ENCODE results near the gene GPR22.

The GPR22 gene

DNA sequence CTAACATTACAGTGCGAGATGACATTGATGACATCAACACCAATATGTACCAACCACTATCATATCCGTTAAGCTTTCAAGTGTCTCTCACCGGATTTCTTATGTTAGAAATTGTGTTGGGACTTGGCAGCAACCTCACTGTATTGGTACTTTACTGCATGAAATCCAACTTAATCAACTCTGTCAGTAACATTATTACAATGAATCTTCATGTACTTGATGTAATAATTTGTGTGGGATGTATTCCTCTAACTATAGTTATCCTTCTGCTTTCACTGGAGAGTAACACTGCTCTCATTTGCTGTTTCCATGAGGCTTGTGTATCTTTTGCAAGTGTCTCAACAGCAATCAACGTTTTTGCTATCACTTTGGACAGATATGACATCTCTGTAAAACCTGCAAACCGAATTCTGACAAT lies 4.3 kb downstream of the GPR22 start:
- DNase-seq (ENCODE audit: low read depth in 2 of 2) = no peak

DNA sequence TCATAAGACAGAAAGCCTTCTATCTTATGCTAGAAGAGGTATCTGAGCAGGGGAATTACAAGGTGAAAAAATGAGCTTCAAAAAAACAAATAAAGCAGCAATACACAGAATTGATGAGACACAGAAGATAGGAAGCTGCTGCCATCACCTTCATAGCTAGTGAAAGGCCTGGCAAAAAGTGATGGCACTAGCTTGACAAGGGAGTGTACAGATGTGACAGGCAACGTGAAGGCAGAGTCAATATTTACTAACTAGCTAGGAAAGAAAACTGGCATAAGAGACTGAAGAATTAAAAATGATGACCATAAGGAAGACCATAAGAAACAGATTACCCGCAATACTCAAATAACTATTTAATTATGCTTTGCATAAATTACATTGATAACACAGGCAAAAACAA lies 9.4 kb downstream of the GPR22 start:
- DNase-seq (ENCODE audit: low read depth in 2 of 2) = no peak

DNA sequence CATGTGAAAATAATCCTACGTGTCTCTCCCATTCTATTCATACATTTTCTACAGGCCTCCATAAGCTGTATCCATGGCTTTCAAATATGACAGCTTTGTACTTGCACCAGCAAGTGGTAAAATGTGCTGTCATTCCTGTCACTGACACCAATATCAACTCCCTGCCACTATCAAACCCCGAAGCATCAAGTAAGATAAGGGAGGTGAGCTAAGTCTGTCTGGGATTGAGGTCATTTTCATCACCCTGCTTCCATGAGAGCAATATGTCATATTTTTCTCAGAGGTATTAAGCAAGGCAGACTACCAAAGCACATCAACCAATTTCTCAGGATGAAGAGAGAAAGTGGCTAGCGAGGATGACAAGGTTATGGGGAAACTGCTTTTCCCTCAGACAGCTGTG lies 11.1 kb downstream of the GPR22 start:
- no peak for DNase-seq (ENCODE audit: low read depth in 2 of 2)

DNA sequence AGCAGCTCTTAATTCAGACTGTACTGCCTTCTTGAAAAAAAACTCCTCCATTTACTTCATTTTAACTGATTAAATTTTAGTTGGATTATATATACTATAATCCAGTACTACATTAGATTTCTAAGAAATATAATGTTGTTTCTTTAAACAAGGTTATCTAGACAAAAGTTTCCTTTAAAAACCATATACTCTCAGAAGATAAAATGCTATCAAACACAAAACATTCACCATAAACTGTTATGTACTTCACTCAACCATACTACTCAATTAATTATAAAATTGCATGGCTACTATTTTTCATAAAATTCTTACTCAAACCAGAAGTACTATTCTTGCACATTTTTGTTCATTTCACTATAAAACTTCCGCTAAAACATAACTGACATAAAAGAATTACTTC lies 12.7 kb downstream of the GPR22 start:
- no peak for DNase-seq (ENCODE audit: low read depth in 2 of 2)

DNA sequence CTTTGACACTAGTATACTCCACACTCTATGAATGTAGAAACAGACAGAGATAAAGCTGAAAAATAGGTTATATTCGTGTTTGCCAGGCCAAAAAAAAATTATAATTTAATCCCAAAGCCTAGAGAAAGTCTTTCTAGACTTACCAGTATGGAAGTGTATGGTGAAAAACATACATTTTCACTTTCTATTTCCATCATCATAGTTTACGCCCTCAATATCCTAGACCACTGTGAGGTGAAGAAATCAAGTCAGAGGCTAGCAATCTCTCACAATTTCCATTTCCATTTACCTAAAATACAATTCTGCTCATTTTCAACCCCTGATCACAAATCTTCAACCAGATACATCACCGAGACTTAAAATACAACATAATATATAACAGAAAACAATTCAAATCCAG lies 16.2 kb downstream of the GPR22 start:
- no peak for DNase-seq (ENCODE audit: low read depth in 2 of 2)

DNA sequence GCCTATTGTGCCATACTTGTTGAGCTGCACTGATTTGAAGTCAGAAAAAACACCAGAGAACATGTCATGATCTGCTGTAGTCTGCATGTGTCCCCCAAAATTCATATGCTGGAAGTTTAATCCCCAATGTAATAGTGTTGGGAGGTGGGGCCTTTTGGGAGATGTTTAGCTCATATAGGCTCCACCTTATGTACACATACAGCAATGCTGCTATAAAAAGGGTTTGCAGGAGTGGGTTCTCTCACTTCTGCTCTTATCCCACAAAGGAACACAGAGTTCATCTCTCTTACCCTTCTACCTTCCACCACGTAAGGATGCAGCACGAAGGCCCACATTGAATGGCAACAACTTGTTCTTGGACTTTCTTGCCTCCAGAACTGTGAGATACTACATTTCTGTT lies 23.0 kb downstream of the GPR22 start:
- DNase-seq (ENCODE audit: low read depth in 2 of 2) = no peak

DNA sequence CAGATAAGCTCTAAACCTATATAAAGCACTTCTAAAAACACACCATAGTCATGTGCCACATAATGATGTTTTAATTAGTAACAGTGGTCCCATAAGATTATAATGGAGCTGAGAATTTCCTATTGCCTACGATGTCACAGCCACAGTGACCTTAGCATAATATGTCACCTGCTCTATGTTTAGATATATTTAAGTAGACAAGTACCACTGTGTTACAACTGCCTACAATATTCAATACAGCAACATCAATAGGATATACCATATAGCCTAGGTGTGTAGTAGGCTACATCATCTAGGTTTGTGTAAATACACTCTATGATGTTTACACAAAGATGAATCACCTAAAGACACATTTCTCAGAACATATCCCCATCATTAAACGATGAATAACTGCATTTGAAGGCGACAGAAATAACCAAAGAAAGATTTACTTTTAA lies 24.5 kb downstream of the GPR22 start:
- no peak for DNase-seq (ENCODE audit: low read depth in 2 of 2)

DNA sequence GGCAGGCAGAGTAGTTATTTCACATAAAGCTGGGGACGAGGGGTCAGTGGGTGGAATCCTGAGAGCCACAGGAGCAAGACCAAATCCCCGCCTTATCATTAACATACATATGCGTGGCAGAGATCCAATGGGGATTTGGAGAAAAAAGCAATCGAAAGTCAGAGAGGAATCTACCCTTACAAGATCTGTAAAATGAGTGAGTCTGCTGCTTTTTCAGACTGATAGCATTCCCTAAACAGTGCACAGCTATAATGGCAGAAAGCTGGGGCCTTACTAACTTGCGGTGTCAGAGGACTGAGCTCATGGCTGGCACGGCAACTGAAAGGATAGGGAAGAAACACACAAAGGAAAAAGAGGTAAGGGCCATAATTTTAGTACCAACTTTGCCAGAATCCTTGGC lies 25.0 kb downstream of the GPR22 start:
- DNase-seq (ENCODE audit: low read depth in 2 of 2) = no peak

DNA sequence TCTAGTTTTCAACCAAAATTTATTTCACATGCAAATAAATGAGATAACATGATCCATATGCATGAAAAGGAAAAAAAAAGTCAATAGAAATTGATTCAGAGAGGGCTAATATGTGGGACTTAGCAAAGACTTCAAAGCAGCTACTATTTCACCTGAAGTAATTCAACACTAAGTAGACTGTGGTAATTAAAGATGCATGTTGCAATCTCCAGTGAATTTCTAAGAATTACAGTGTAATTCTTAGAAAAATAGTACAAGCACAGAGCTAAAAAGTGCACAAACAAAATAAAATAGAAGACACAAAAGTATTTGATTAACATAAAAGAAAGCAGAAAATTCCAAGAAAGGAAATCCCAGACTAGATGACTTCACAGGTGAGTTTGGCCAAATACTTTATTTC lies 25.7 kb downstream of the GPR22 start:
- no peak for DNase-seq (ENCODE audit: low read depth in 2 of 2)

DNA sequence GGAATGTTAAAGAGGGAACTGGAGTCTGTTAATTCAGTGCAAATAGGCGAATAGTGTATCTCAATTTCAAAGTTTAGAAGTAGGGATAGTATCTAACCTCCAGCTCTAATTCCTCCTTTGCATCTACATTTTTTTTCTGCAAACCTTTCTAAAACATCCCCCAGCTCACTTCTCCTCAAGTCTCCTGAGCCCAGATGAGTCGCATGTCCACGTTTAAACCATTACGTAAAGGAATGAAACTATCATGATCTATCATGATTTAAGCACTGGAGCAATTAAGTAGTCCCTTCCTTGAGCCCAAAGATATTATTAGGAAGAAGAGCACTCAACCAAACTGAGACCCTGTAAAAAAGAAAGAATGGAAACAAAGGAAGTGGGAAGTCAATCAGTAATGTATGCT lies 29.9 kb downstream of the GPR22 start:
- DNase-seq (ENCODE audit: low read depth in 2 of 2) = no peak

DNA sequence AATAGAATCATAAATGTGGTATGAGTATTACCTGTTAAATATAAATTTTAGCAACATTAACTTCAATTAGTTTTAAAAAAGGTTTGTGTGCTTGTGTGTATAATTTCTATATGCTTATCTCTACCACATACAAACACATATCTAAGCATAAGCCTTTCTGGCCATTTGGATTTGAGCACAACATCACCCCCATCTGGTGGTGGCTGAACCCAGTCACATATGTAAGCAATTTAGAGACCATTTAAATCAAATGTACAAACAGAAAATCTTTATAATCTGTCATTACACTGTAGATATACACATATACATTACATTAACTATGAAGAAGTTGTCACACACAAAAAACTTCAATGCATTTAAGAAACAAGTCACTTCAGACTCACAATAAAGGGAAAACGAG lies 31.7 kb downstream of the GPR22 start:
- DNase-seq (ENCODE audit: low read depth in 2 of 2) = no peak

DNA sequence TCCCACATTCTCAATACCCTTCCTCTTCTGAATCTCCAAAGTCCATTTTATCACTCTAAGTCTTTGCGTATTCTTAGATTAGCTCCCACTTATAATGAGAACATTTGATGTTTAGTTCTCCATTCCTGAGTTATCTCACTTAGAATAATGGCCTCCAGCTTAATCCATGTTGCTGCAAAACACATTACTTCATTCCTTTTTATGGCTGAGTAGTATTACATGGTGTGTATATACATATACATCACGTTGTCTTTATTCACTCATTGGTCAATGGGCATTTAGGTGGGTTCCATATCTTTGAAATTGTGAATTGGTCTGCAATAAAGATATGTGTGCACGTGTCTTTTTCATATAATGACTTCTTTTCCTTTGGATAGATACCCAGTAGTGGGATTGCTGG lies 32.3 kb downstream of the GPR22 start:
- no peak for DNase-seq (ENCODE audit: low read depth in 2 of 2)

DNA sequence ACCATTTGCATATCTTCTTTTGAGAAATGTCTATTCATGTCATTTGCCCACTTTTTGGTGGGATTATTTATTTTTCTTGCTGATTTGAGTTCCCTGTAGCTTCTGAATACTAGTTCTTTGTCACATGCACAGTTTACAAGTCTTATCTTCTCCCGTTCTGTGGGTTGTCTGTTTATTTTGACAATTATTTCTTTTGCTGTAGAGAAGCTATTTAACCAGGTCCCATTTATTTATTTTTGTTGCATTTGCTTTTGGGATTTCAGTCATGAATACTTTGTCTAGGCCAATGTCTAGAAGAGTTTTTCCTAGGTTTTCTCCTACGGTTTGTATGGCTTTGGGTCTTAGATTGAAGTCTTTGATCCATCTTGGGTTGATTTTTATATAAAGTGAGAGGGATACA lies 32.9 kb downstream of the GPR22 start:
- DNase-seq (ENCODE audit: low read depth in 2 of 2) = no peak

DNA sequence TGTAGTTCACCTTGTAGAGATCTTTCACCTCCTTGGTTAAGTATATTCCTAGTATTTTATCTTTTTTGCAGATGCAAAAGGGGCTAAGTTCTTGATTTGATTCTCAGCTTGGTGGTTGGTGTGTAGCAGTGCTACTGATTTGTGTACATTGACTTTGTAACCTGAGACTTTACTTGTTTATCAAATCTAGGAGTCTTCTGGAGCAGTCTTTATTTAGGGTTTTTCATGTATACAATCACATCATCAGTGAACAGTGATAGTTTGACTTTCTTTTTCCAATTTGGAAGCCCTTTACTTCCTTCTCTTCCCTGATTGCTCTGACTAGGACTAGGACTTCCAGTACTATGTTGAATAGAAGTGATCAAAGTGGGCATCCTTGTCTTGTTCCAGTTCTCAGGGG lies 33.8 kb downstream of the GPR22 start:
- DNase-seq (ENCODE audit: low read depth in 2 of 2) = no peak

DNA sequence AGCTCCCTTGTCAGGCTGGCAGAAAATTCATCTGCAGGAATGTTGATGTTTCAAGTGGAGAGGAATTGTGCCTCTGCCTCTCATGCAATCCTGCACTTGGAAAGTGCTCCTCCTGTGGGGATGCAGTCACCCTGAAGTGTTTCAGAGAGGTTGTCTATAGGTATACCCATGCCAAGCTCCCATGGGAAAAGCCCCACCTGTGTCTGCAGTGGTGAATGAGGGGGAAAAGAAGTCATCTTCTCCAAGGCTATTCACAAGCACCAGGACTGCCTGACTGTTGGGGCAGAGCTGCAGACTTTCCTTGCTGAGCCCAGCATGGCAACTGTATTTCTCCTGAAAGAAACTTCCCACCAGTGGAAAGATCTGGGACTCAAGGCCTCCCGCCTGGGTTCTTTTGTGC lies 35.5 kb downstream of the GPR22 start:
- no peak for DNase-seq (ENCODE audit: low read depth in 2 of 2)

DNA sequence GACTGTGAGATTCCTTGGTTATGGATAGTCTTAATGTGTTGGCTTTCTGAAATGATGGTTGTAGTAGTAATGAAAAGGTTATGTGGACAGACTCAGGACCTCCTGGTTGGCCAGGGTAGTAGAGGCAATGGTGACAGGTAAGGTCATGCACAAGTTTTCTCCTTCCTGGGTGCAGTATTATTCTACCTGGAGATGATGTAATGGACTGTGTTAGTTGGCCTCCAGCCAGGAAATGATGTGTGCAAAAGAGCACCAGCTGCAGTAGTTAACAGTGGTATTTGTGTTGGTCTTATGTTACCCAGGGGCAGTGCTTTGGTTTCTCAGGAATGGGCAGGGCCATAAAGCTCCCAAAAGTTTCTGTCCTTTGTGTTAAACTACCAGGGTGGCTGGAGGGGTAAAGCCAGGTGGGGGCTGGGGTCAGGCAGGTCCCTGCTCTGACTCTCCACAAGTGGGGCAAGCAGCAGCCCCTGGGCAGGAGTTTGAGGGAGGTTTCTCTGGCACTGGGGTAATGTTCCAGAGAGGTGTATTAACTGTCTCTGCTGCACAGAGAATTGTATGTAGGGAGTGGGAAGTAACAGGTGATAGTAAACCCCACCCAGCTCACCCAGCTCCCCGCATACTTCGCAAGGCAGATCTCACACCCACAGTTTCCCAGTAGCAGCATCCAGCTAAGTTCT lies 36.3 kb downstream of the GPR22 start:
- no peak for DNase-seq (ENCODE audit: low read depth in 2 of 2)

DNA sequence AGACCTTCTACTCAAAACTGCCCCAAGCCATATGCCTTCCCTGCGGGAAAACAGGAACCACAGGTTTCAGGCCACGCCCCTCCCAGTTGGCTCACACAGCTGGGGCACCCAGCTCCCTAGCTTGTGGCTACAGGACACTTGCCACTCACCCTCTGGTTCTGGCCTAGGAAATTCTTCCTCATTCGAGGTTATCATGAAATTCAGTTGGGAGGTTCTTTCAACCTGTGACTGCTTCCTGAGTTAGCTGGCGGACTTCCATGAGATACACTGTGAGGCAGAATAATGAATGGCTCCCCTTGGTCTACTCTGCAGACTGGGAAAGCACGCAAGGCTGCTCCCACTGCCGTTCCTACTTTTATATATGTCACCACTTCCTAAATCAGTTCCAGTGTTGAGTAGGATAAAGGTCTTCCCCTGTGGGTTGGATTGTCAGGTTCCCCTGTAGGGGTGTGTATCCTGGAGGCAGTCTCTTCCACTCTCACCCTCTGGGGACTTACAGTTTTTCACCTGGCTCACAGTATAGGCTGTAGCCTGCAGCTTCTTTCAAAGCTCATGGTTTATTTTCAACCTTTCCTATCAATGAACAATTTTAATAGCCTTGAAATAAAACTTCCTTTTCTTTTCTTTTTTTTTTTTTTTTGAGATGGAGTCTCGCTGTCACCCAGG lies 37.0 kb downstream of the GPR22 start:
- no peak for DNase-seq (ENCODE audit: low read depth in 2 of 2)
